KG1 (cell line): Measurements from ENCODE around the gene SHLD2.
"Not testable (repeated sequence)": the region's sequence is repeated elsewhere in the genome, so short reads cannot be mapped to it uniquely, and the experiment has no call there.

ENCODE experiments used
- DNase-seq: peaks from one replicate; lab custom pipeline; 2025; lab: John Stamatoyannopoulos, UW

The SHLD2 gene

DNA sequence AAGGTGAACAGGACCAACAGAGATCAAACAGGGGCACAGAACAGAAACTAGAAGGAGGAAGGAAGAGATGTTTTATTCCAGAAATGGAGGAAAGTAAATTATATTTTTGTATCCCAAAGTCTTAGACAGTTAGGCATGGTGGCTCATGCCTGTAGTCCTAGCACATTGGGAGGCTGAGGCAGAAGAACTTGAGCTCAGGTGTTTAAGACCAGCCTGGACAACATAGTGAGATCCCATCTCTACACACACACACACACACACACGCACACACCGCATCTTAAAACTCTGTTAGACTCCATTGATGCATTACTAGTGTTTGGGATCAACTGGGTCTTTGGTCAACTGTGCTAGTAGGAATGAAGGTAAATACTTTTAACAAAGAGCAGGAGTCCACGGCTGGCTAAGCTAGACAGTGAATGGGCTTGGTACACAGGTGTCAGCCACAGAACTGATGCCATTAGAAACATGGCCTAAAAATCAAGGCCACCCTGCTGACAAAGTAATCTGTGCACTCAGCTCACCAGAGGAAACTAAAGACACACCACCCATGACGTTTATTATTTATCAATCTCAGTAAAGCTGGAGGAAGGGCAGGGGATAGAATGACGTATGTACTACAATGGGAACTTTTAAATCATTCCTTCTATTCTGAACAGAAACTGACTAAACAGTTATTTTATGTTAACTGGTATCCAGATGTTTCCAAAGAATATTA, 11.3 kb upstream of the SHLD2 start:
- not testable (repeated sequence) for DNase-seq

DNA sequence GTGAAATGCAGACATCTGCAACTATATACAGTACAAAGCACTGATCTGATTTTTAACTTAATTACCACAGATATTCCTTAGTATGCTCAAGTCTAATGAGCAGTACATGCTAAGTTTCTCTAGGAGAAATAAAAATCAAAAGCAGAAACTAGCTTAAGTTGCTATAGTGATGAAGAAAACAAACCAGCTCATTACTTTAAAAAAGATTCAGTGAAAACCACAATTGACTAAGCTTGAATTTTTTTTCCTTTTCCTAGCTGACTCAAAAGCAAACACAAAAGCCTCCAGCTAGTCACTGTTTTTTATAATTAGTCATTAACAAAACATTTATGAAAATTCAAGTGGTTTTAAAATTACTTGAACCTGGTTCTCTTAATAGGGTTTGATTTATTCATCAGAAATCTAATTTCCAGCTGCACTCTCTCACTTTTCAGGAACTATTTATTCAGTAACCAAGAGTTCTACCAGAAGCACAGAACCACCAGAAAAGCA, 10.7 kb upstream of the SHLD2 start:
- DNase-seq, result not testable (repeated sequence)

DNA sequence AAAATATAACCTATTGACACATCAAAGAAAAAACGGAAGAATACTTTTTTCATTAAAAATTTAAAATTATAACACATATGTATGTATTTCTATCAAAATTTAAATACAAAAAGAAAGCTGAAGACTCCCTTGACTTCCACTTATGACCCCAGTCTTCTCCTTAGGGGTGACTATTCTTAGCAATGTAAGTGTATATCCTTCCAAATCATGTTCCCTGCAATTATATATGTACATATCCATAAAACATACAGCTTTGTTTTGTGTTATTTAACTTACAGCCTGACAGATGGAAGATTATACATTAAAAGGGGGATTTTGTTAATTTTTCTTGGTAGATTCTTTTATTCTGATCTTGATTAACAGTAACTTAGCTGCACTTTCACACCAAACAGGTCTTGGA, 9.5 kb upstream of the SHLD2 start:
- no peak for DNase-seq

DNA sequence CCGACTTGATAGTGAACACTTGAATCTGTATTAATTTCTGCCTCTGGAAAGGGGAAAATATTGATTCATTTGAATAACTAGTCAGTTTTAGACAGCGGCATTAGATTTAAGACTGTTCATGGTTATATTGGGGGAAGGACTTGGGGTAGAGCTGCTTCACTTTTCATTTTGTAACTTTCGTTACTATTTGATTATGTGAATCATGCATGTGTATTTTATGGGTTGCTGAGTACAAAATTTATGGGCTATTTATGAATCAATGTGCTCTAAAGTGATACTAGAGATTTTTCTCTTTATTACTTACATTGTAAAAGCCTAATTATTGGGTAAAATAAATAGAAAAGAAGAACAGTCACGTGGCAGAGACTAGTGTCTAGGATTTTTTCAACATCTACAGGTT, 5.3 kb upstream of the SHLD2 start:
- no peak for DNase-seq

DNA sequence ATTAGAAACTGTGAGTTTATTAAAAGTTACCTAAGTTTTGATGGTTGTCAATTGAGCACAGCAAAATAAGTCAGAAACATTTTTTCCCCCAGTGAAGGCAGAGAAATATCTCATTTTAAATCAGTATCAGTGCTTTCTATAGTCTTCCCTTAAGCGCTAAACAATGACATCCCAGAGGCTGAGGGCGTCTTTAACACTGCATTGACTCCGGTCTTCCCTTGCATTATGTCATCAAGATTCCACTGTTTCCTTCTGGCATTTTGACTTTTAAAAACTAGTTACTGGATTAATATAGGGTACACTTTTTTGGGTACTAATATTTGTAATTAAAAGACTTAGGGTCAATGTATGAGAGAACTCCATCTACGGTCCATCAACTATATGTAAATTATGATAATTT, 4.2 kb upstream of the SHLD2 start:
- DNase-seq, result no peak

DNA sequence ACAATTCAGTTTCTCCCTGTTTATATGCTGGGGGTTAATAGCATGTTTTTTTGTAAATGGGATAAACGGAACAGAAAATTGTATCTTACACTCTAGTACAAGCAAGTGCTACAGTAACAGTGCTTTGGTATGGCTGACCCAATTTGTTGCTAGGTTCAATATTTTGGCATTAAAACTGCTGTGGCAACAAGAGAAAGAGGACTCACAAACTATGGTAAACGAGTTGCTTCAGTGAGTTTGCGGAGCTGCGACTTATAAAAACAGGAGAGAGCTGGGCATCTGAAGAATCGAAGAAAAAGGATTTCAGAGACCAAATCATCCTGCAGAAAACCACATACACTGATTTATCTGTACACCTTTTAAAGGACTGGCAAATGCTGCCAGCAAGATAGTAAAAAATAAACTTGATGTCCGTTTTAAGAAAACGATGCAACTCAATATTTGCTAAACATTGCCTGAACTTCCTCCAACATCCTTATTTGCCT, 2.6 kb upstream of the SHLD2 start:
- DNase-seq, result no peak

DNA sequence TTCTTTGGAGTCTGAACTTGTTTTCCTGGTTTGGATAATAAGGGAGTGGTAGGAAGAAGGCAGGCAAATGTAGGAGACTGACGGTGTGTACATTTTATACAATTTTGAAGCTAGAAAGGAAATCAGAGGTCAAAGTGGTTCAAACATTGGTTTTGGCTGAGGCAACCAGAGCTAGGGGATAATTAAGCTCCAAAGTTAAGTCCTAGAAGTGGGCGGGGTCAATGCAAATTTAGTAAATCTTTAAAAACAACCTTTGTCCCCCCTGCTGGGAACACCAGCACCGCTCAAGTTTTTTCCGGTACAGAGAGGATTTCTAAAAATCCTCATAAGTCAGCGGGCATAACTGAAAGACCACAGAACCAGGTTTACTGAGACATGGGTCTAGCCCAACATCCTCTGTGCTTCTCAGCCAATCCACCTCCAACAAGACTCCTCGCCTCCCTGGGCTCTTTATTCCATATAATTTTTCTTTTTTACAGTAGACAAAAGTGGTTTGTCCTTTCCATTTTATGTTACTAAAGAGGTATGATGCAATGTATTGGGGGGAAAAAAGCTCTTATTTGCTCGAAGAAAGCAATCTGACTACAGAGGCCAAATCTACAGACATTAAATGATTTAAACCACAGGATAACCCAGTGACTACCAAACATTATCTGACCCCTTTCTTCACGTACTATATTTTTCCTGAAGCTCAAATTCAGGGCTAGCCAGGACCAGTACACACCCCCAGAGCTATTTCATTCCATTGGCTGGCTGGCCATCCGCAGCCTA, 2.0 kb upstream of the SHLD2 start:
- DNase-seq, result no peak

DNA sequence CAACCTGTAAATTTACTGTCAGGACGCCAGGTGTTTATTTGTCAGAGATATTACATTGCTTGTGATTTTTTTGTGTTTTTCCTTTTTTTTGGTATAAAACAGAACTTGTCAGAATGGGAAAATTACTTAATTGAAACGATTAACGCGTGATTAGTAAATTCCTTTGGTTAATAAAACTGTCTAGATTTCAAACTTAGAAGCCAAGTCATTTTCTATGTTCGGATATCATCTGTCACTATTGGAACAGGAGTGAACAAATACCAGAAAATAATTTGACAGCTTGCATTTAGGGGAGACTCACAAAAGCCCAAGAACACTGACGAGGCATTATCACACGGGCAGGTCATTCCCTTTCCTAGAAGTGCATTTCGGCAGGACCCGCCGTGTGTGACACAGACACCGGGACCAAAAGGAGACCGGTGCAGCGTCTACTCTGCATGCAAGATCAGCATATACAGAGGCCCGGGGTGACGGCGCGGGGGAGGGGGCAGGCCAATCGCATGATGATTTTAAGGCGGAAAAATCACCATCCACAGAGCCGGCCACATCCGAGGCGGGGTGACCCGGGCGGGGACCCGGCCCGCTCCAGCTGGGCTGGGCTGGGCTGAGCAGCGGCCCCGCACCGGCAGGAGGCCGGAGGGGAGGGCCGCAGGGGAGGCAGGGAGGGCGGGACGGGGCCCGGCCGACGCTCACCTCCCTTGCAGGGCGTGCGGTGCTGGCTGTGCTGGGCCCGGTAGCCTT, 1.2 kb upstream of the SHLD2 start:
- no peak for DNase-seq

DNA sequence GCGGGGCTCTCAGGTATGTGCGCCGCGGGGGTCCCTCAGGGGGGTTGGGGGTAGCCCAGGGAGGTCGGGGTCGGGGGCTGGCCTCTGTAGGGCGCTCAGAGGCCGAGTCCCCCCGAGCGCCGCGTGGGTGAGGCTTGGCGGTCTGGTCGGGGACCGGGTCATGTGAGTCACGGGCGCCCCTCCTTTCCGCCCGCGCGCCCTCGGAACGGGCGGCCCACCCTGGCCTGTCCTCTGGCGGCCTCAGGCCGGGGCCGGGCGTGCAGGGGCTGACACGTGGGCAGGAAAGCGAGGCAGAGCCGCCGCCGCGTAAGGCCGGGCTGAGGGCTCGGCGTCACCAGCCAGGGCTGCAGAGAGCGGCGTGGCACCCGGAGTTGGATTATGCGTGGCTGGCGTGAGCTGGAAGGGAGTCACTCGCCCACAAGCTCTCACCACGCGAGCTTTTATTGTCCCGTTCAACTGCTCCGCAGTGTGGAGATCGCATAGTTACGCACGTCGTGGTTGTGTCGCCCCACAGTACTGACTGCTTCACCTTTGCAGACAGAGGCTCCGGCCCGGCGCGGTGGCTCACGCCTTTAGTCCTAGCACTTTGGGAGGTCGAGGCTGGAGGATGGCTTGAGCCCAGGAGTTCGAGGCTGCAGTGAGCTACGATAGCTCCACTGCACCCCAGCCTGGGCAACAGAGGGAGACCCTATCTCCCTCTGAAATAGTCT, 385 bp downstream of the SHLD2 start:
- peak; percentile 69 for DNase-seq

DNA sequence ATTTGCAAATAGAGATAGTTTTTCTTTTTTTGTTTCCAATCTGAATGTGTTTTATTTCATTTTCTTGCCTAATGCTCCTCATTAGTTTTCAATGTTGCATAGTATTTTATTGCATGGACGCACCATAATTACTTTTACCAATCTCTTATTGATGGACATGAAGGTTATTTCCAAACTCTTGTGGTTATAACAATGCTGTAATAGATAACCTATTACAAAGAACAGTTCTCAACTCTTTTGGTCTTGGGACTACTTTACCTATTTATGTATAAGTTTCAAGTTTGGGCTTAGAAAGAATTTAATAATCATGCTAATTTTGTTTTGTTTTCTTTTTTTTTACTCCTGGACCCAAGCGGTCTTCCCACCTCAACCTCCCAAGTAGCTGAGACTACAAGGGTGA, 7.0 kb downstream of the SHLD2 start:
- no peak for DNase-seq

DNA sequence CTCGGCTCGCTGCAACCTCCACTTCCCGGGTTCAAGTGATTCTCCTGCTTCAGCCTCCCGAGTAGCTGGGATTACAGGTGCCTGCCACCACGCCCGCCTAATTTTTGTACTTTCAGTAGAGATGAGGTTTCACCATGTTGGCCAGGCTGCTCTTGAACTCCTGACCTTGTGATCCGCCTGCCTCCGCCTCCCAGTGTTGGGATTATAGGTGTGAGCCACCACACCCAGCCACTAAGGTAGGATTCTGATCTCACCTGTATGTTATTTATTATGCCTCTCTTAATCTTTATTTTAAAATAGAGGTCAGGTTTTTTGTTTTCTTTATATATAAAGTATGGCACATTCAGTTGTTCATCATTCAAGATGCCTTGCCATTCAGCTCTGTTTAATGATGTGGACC, 9.7 kb downstream of the SHLD2 start:
- not testable (repeated sequence) for DNase-seq

DNA sequence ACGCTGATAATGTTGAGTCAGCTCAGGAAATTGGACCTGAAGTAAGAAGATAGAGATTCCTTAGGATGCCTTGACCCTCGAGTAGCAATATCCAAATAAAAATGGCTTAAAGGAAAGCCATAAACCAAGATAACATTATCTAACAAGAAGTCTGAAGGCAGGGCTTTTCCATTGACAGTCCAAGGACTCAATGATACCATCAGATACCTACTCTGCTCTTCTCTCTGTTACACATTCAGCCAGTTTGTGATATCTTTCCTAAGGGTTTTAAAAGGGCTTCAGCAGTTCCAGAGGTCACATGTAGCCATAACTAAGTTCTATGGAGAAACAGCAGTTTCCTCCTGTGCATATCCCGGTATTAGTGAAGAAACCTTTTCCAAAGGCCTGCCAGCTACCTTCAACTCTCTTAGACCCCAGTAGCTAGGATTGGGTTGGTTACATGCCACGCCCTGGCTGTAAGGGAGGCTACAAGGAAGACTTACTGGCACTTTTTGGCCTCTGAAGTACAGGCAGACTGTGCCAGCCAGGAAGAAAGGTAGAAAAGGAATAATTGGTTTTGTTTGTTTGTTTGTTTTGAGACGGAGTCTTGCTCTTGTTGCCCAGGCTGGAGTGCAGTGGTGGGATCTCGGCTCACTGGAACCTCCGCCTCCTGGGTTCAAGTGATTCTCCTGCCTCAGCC, 10.6 kb downstream of the SHLD2 start:
- DNase-seq, result no peak

DNA sequence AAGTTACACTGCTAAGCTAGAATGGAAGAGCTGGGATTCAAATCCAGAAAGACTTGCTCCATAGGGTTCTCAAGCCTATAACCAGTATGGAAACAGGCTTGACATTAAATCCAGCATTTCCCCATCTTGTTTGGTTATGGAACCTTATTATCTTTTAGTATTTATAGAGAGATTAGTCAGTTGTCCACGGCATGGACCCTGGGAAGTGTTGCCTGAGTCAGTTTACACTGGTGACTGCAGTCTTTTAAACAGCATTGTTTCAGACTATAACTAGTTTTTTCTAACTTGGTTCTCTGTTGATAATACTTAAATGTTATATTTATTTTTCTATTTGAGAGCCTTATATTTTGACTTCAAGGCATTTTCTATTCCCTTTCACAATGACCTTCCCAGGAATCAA, 23.1 kb downstream of the SHLD2 start:
- DNase-seq, result not testable (repeated sequence)

DNA sequence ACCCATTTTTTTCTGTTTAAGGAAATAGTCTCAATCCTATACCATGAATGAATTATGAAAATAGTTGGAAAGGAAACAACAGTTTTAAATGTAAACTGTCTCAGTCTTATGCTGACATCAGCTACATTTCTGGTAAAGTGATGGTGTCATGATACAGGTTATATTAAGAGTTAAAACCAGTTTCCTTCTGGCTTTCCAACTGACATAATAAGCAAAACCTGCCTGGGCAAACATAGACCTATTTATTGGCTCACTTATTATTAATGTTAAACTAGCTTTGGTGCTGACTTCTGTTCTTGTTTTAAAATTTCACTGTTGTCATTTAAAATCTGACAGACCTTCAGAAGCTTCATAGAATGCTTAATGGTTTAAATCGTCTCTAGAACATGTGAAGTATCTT, 24.0 kb downstream of the SHLD2 start:
- not testable (repeated sequence) for DNase-seq

DNA sequence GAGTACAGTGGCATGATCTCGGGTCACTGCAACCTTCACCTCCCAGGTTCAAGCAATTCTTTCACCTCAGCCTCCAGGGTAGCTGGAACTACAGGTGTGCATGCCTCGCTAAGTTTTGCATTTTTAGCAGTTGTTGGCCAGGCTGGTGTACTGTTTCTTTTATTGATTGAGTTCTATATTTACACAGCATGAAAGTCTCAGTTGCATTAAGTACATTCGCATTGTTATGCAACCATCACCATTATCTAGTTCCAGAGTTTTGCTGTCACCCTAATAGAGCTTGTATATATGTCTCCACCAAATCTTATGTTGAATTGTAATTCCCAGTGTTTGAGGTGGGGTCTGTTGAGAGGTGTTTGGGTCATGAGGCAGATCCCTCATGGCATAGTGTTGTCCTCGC, 28.3 kb downstream of the SHLD2 start:
- DNase-seq, result not testable (repeated sequence)

DNA sequence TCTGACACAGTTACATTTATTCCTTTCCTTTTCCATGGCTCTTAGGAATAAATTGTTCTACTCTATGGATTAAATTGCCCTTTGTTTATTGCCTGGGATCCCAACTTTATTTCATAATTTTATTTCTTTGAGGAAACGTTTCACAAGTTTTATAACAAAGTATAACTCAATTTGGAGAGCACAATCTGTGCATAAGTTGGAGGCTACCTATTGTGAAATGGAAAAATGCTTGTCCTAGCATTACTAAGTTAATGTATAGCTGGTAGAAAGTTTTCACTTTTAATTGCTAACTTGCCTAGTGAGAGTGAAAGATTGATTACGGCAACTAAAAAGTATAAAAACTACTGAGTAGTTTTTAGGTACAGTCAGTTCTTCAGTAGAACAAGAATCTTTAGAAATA, 32.0 kb downstream of the SHLD2 start:
- DNase-seq, result not testable (repeated sequence)

DNA sequence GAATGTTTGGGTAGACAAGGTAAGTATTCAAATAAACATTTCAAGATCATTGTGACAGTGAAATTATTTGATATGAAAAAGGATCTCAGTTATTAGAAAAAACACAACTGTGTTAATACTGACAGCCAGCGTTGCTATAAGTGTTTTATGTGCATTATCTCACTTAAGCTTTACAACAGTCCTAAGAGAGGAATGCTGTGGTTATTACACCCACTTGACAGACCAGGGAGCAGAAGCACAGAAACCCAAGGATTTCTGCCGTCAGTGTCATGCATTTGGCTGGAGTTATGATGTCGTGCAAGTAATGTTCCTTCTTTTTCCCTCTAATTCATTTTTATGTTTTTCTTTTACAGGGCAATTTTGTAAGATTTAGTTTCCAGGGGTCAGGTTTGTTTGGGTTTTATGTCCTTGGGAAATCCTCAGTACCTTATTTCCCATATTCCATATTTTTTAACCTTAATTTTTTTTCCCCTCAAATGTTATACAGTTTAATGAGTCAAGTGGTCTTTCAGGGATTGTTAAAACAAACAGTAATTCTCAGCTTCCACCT, 32.7 kb downstream of the SHLD2 start:
- DNase-seq, result not testable (repeated sequence)

DNA sequence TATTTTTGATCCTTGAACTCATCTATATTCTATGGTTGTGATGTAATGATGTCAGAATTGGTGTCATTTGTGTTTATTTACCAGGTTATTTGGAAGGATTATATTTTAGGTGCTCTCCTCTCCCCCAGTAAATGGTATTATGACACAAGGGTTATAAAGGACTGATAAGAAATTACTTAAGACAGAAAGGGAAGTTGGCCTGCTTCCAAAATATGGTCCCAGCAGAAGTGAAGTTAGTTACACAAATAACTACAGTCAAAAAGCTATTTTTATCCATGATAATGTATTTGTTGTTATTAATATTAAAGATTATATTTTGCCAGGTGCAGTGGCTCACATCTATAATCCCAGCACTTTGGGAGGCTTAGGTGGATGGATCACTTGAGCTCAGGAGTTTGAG, 37.2 kb downstream of the SHLD2 start:
- DNase-seq, result not testable (repeated sequence)

DNA sequence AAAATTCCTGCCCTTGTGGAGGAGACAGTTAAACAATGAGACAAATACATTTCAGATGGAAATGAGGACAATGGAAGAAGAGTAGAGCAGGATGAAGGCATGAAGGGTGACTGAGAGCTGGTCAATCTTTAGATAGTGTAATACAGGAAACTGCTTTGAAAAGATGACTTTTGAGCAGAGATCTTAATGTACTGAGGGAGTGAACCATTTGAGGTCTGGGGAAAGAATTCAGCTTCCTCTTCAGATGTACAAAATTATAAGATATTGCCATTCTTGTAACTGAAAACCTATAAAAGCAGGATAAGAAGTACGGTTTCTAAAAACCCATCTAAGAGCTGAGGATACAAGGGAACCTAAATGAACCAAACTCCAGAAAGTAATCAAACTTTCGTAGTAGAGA, 38.9 kb downstream of the SHLD2 start:
- DNase-seq, result not testable (repeated sequence)

DNA sequence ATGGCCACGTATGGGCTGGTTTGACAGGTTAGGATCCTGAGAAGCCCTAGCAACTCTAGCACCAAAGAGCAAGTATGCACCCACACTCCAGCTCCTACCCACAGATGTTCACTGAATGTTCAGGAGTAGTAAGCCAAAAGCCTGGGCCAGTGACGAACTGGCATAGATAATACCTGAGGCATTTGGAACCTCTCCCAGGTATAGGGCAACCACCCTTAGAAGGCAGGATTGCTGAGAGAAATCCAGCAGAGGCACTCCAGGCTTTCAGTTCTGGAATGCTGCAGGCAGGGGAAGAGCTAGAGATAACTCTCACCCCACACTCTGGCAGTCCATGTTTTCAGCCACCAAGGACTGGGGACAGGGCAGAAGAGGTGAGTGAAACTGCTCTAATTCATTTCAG, 39.4 kb downstream of the SHLD2 start:
- not testable (repeated sequence) for DNase-seq

DNA sequence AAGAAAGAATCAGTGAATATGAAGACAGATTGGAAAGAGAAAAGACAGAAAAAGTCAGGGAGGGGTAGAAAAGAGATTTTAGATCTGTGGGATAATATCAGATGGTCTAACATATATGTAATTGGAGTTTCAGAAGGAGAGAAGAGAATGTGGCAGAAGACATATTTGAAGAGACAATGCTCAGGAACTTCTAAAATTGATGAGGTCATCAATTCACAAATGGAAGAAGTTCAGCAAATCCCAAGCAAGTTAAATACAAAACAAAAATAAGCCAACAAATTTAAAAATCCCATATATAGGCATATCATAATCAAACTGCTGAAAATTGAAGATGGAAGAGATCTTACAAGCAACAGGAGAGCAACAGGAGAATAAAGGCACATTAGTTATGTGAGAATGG, 42.5 kb downstream of the SHLD2 start:
- DNase-seq, result not testable (repeated sequence)
